SK-N-DZ (cell line): ENCODE data around the gene STK25.

Experiments used
- DNase-seq: peaks from one replicate; pipeline ENCODE4 v3.0.0-alpha.2; 2015; ENCODE audit warnings: low spot score

Gene STK25

GRCh38 chr2:241495172-241496002 lies 13.0 kb downstream of the STK25 start:
- DNase-seq, result no peak

- DNase-seq, result no peak
Observed at GRCh38 chr2:241494311-241494908, 14.0 kb downstream of the STK25 start.

- DNase-seq, result no peak
Observed at GRCh38 chr2:241493092-241493491, 15.3 kb downstream of the STK25 start.

- no peak for DNase-seq
Observed at GRCh38 chr2:241492174-241492565, 16.2 kb downstream of the STK25 start.

- no peak for DNase-seq
Observed at GRCh38 chr2:241491549-241492173, 16.7 kb downstream of the STK25 start.

- DNase-seq, result peak; percentile 56
Observed at GRCh38 chr2:241490825-241491506, 17.4 kb downstream of the STK25 start.

GRCh38 chr2:241489733-241490680 lies 18.4 kb downstream of the STK25 start:
- peak; percentile 90 for DNase-seq

GRCh38 chr2:241489088-241489487 lies 19.3 kb downstream of the STK25 start:
- no peak for DNase-seq

GRCh38 chr2:241485172-241485911 lies 23.0 kb downstream of the STK25 start:
- no peak for DNase-seq

GRCh38 chr2:241483305-241483704 lies 25.1 kb downstream of the STK25 start:
- DNase-seq, result no peak

- no peak for DNase-seq
Observed at GRCh38 chr2:241482126-241482955, 26.0 kb downstream of the STK25 start.

- DNase-seq, result no peak
Observed at GRCh38 chr2:241481687-241482086, 26.7 kb downstream of the STK25 start.

GRCh38 chr2:241479026-241479898 lies 29.1 kb downstream of the STK25 start:
- no peak for DNase-seq

- no peak for DNase-seq
Observed at GRCh38 chr2:241478166-241478565, 30.2 kb downstream of the STK25 start.

GRCh38 chr2:241475267-241475666 lies 33.1 kb downstream of the STK25 start:
- no peak for DNase-seq

- DNase-seq, result no peak
Observed at GRCh38 chr2:241473399-241473798, 35.0 kb downstream of the STK25 start.

- DNase-seq, result no peak
Observed at GRCh38 chr2:241469746-241470145, 38.6 kb downstream of the STK25 start.

GRCh38 chr2:241468476-241468781 lies 40.0 kb downstream of the STK25 start:
- no peak for DNase-seq
